Sigmoid colon (tissue), 7 donors: ENCODE measurements around the gene CAPRIN1. TPM values are rescaled to one million over a fixed set of nuclear protein-coding genes. Genes with fewer than 3 reads are reported as not detected.

Source experiments
- DNase-seq: peaks from one replicate; pipeline ENCODE4 v3.0.0-alpha.2; 2019
- H3K27ac ChIP-seq, 4 donors: fragments of 200-600 bp; sonication (generic); one replicate each; pipeline ENCODE4 v1.5.1; 2016 to 2019; ENCODE audit warnings: mild to moderate bottlenecking in 1 of 4
- H3K27me3 ChIP-seq, 3 donors: fragments of 200-600 bp; sonication (generic); one replicate each; pipeline ENCODE4 v1.5.1; 2019; ENCODE audit warnings: mild to moderate bottlenecking in 1 of 3
- H3K36me3 ChIP-seq, 4 donors: fragments of 200-600 bp; sonication (generic); one replicate each; pipeline ENCODE4 v1.5.1; 2016 to 2019
- H3K4me1 ChIP-seq, 4 donors: fragments of 200-600 bp; sonication (generic); one replicate each; pipeline ENCODE4 v1.5.1; 2017 to 2019
- H3K4me3 ChIP-seq, 4 donors: fragments of 200-600 bp; sonication (generic); one replicate each; pipeline ENCODE4 v1.5.1; 2017 to 2019; ENCODE audit warnings: mild to moderate bottlenecking in 2 of 4, moderate library complexity in 1 of 4
- H3K9me3 ChIP-seq, 4 donors: fragments of 200-600 bp in 3 of 4; sonication (generic) in 3 of 4; one replicate each; pipeline versions ENCODE4 v1.5.1 to v1.6.1; 2013 to 2019
- EP300 ChIP-seq, 4 donors: sonication (generic); formaldehyde crosslinking; IDR thresholded peaks; one replicate each; pipeline ENCODE4 v1.6.1; 2017; ENCODE audit warnings: antibody characterized with exemption in 4 of 4
- POLR2A ChIP-seq, 2 donors: fragments of 450-650 bp; IDR thresholded peaks; one replicate each; pipeline ENCODE4 v1.6.1; 2016; ENCODE audit warnings: antibody characterized with exemption in 2 of 2, mild to moderate bottlenecking in 2 of 2, moderate library complexity in 2 of 2
- POLR2AphosphoS5 ChIP-seq, 4 donors: sonication (generic); formaldehyde crosslinking; IDR thresholded peaks; one replicate each; pipeline ENCODE4 v1.6.1; 2017; ENCODE audit warnings: antibody characterized with exemption in 4 of 4
- WGBS, 2 donors: extraction: QIAGEN DNeasy Blood & Tissue Kit; methylation state at CpG; one replicate each; pipeline ENCODE4 v1.1.7; 2013; 5-methylcytosine and 5-hydroxymethylcytosine counted together
- intact Hi-C: fragments of 100-400 bp; cut with DNase I; formaldehyde crosslinking; loops from one replicate; pipeline ENCODE4 v1.15.1; 2023
- polyA plus RNA-seq, 3 donors: library from polyadenylated mRNA; stranded (reverse); fragments of 200-250 nt; gene quantifications; one replicate each; pipeline ENCODE4 v1.2.3, GENCODE V29; 2013
- total RNA-seq, 4 donors: library from RNA; depleted of rRNA; stranded (reverse); fragments of >200 nt; gene quantifications; one replicate each; pipeline ENCODE4 v1.1.0, GENCODE V29; 2016
- TF ChIP-seq, protein P1 (sequence below), 4 experiments: fragments of 450-650 bp in 3 of 4; fragments of 200-600 bp in 1 of 4; IDR thresholded peaks; one replicate each; pipeline ENCODE4 v1.5.1; 2016 to 2019; ENCODE audit warnings: antibody characterized with exemption in 4 of 4, mild to moderate bottlenecking in 3 of 4, moderate library complexity in 2 of 4
- donor health status: healthy with polysubstance abuse.
- donor health status: Bipolar disorder and iron deficiency.
- donor health status: healthy.

Gene CAPRIN1
- total and polyA plus RNA-seq, 7 donors, result 63.1 to 118 (median 107) TPM

DNA sequence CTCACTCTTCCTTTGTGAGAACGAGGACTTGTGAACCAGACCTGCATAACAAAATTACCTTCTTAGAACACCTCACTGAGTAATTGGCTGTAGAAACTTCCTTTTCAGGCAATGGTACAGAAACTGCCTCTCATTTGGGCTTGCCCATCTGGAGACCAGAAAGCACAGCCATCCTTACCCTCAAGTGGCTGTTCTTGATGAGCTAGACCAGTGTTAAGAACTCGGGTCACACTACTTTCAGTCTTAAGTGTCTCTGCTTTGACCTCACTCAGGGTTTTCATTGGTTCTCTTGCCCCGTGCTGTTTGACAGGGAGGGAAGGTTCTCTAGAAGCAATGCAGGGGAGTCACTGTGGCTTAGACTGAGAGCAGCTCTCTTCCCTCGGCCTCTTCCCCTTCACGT lies 83.2 kb downstream of the CAPRIN1 start:
- Histone ChIP-seq H3K27ac (no peak overlapping the region), H3K36me3 (peaks cover 21 to 97% (median 81%) of the 10 kb centered on the region in 4 donors)
- no peak for TF ChIP-seq POLR2AphosphoS5 (IDR thresholded peaks at IDR 0.05)

DNA sequence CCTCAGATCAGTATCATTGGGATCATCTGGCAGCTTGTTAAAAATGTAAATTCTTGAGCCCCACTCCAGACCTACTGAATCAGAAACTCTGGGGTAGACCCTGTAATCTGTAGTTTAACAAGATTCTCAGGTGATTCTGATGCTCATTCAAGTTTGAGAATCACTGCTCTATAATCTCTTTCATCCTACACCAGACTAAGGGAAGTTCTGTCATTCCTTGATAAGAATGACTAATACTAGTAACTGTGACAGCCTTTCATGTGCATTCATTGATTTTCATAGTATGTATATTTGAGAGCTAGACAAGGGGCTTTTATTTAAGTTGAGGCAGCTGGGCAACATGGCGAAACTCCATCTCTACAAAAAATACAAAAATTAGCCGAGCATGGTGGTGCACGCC lies 83.9 kb downstream of the CAPRIN1 start:
- no peak for DNase-seq
- WGBS, 2 donors, result 96 to 97% methylated on average over 3 of the region's 3 CpGs
- Histone ChIP-seq H3K36me3 (peaks cover 21 to 100% (median 83%) of the 10 kb centered on the region in 4 donors), H3K9me3 (no peaks in the 10 kb centered on the region), H3K27ac (no peak overlapping the region), H3K4me3 (no peak overlapping the region), H3K4me1 (no peaks in the 10 kb centered on the region), H3K27me3 (no peaks in the 10 kb centered on the region)
- intact Hi-C loops, result no loop called here
- no peak for TF ChIP-seq POLR2A (IDR thresholded peaks at IDR 0.05)

More for the DNA sequence above, 83.2 kb downstream of the CAPRIN1 start:
- Histone ChIP-seq H3K27me3 (no peaks in the 10 kb centered on the region), H3K4me3 (no peak overlapping the region), H3K4me1 (no peaks in the 10 kb centered on the region), H3K9me3 (no peaks in the 10 kb centered on the region)
- 90% methylated on average over 5 of the region's 5 CpGs for WGBS, 2 donors
- DNase-seq, result no peak
- intact Hi-C loops, result no loop called here

DNA sequence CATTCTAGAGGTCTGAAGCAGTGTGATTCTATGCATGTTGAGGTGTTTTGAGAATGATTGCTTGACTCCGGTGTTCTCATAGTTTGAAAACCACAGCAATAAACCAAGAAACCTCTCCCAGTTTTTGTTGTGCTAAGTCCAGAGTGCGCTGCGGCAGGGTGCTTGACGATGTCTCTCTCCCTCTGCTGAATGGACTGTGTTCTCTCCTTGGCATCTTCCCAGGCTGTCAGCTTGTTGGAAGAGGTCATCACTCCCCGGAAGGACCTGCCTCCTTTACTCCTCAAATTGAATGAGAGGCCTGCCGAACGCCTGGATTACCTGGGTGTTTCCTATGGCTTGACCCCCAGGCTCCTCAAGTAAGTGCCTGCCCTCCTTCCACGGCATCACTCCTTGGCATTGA lies 84.9 kb downstream of the CAPRIN1 start:
- no peak overlapping the region for H3K27ac ChIP-seq
- peaks cover 29 to 100% (median 83%) of the 10 kb centered on the region in 4 donors for H3K36me3 ChIP-seq
- intact Hi-C loops, result no loop called here
- H3K4me3 ChIP-seq, result no peak overlapping the region
- DNase-seq, result no peak
- no peaks in the 10 kb centered on the region for H3K27me3 ChIP-seq
- H3K4me1 ChIP-seq, result no peaks in the 10 kb centered on the region
- WGBS, 2 donors, result 88 to 96% methylated on average over 8 of the region's 8 CpGs
- TF ChIP-seq, protein P1, sequence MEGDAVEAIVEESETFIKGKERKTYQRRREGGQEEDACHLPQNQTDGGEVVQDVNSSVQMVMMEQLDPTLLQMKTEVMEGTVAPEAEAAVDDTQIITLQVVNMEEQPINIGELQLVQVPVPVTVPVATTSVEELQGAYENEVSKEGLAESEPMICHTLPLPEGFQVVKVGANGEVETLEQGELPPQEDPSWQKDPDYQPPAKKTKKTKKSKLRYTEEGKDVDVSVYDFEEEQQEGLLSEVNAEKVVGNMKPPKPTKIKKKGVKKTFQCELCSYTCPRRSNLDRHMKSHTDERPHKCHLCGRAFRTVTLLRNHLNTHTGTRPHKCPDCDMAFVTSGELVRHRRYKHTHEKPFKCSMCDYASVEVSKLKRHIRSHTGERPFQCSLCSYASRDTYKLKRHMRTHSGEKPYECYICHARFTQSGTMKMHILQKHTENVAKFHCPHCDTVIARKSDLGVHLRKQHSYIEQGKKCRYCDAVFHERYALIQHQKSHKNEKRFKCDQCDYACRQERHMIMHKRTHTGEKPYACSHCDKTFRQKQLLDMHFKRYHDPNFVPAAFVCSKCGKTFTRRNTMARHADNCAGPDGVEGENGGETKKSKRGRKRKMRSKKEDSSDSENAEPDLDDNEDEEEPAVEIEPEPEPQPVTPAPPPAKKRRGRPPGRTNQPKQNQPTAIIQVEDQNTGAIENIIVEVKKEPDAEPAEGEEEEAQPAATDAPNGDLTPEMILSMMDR (IDR thresholded peaks at IDR 0.05), result no peak
- TF ChIP-seq POLR2A (IDR thresholded peaks at IDR 0.05) (no peak), POLR2AphosphoS5 (IDR thresholded peaks at IDR 0.05) (no peak), EP300 (IDR thresholded peaks at IDR 0.05) (no peak)
- no peaks in the 10 kb centered on the region for H3K9me3 ChIP-seq

DNA sequence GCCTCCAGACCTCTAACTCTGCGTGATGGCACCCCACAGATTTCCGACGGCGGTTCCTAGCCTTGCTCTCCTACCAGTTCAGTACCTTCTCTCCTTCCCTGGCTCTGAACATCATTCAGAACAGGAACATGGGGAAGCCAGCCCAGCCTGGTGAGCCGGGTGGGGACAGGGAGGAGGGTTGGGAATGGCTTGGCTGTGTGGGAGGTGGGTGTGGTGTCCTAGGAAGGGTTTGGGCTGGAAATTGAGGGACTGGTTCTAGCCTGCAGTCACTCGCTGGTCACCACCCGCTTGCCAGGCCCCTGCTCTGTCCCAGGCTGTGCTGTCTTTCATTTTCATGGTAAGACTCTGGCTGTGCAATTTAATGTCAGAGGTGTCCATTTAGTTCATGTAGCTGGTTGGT lies 87.8 kb downstream of the CAPRIN1 start:
- no peaks in the 10 kb centered on the region for H3K27me3 ChIP-seq
- no peak for DNase-seq
- no peak overlapping the region for H3K27ac ChIP-seq
- no peak overlapping the region for H3K4me3 ChIP-seq
- H3K4me1 ChIP-seq, result no peaks in the 10 kb centered on the region
- no peaks in the 10 kb centered on the region for H3K9me3 ChIP-seq
- intact Hi-C loops, result no loop called here
- TF ChIP-seq POLR2A (IDR thresholded peaks at IDR 0.05), result no peak
- TF ChIP-seq, protein P1 (IDR thresholded peaks at IDR 0.05), result no peak
- no peak for TF ChIP-seq EP300 (IDR thresholded peaks at IDR 0.05)
- no peak for TF ChIP-seq POLR2AphosphoS5 (IDR thresholded peaks at IDR 0.05)
- peaks cover 45 to 100% (median 84%) of the 10 kb centered on the region in 4 donors for H3K36me3 ChIP-seq
- WGBS, 2 donors, result 88 to 95% methylated on average over 7 of the region's 7 CpGs

DNA sequence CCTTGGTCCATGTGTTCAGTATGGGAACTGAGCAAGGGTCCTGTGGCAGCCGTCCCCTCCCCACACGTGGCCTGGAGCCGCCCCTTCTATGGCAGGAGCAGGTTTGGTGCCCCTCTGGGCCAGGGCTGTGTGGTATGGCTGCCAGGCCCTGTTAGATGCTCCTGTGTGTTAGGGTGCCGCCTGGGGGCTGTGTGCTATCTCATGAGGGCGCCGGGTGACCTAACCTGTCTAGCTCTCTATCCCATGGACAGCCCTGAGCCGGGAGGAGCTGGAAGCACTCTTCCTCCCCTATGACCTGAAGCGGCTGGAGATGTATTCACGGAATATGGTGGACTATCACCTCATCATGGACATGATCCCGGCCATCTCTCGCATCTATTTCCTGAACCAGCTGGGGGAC lies 88.6 kb downstream of the CAPRIN1 start:
- TF ChIP-seq, protein P1 (IDR thresholded peaks at IDR 0.05), result no peak
- TF ChIP-seq POLR2AphosphoS5 (IDR thresholded peaks at IDR 0.05) (no peak), POLR2A (IDR thresholded peaks at IDR 0.05) (no peak), EP300 (IDR thresholded peaks at IDR 0.05) (no peak)
- intact Hi-C loops, result no loop called here
- H3K27ac ChIP-seq, result no peak overlapping the region
- H3K4me3 ChIP-seq, result no peak overlapping the region
- H3K27me3 ChIP-seq, result no peaks in the 10 kb centered on the region
- H3K9me3 ChIP-seq, result no peaks in the 10 kb centered on the region
- no peak for DNase-seq
- H3K36me3 ChIP-seq, result peaks cover 46 to 100% (median 83%) of the 10 kb centered on the region in 4 donors
- WGBS, 2 donors, result 97% methylated on average over 11 of the region's 11 CpGs
- H3K4me1 ChIP-seq, result no peaks in the 10 kb centered on the region

DNA sequence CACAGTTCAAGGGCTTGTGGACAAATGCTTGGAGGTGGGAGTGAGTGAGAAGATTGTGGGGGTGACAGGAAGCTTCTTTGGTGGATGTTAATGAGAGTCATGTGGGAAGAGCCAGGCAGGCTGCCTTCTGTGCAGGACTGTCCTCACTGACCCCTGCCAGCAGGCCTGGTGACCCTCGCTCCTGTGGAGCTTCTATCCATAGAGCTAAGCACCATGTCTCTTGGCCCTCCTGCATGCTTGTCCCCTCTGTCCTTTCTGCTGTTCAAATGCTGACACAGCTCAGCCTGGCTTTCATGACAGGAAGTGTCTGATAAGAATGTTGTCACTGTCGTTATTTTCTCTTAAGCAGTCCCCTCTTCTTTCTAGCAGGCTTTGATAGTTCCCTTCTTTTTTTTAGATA lies 91.5 kb downstream of the CAPRIN1 start:
- TF ChIP-seq POLR2A (IDR thresholded peaks at IDR 0.05), result no peak
- no peak for TF ChIP-seq EP300 (IDR thresholded peaks at IDR 0.05)
- TF ChIP-seq, protein P1 (IDR thresholded peaks at IDR 0.05), result no peak
- no peak for TF ChIP-seq POLR2AphosphoS5 (IDR thresholded peaks at IDR 0.05)
- Histone ChIP-seq H3K27me3 (no peaks in the 10 kb centered on the region), H3K9me3 (no peaks in the 10 kb centered on the region), H3K4me1 (no peaks in the 10 kb centered on the region), H3K4me3 (no peak overlapping the region), H3K27ac (no peak overlapping the region), H3K36me3 (peaks cover 55 to 100% (median 83%) of the 10 kb centered on the region in 4 donors)
- DNase-seq, result no peak
- intact Hi-C loops, result no loop called here
- 85 to 90% methylated on average over 2 of the region's 2 CpGs for WGBS, 2 donors
